Keratinocyte (primary cell): ENCODE measurements around the gene PSME3. TPM values are rescaled to one million over a fixed set of nuclear protein-coding genes. Genes with fewer than 3 reads are reported as not detected.

Experiments used
- DNase-seq: peaks from one replicate; pipeline ENCODE4 v3.0.0-alpha.2; 2011; ENCODE audit warnings: low read depth, missing footprints, low spot score
- FAIRE-seq: peaks from 2 replicates; lab custom pipeline; 2011; peaks lifted over from hg19 to GRCh38; lab: Jason Lieb, UNC
- H2AFZ ChIP-seq: 2 replicates; pipeline ENCODE4 v1.6.0; 2012; ENCODE audit warnings: low read length, control low read depth, inconsistent platforms; ENCODE audit not compliant: control insufficient read depth
- H3K27ac ChIP-seq: 2 replicates; pipeline ENCODE4 v1.5.1; 2011; ENCODE audit warnings: low read length; ENCODE audit not compliant: control insufficient read depth, insufficient read depth
- H3K27me3 ChIP-seq: 3 replicates; pipeline ENCODE4 v1.6.0; 2011; ENCODE audit warnings: low read length; ENCODE audit not compliant: control insufficient read depth, insufficient read depth; ENCODE audit errors: extremely low read depth
- H3K36me3 ChIP-seq, 2 experiments: 2 replicates in 1 of 2; 3 replicates in 1 of 2; pipeline ENCODE4 v1.5.1; 2011; ENCODE audit warnings: low read length in 2 of 2, mild to moderate bottlenecking in 1 of 2; ENCODE audit not compliant: control insufficient read depth in 2 of 2, insufficient read depth in 2 of 2; ENCODE audit errors: extremely low read depth in 1 of 2
- H3K4me1 ChIP-seq: 3 replicates; pipeline ENCODE4 v1.5.1; 2011; ENCODE audit warnings: low read length; ENCODE audit not compliant: control insufficient read depth, insufficient read depth; ENCODE audit errors: extremely low read depth
- H3K4me2 ChIP-seq: 3 replicates; pipeline ENCODE4 v1.6.0; 2011; ENCODE audit warnings: low read depth, low read length; ENCODE audit not compliant: control insufficient read depth, insufficient read depth; ENCODE audit errors: extremely low read depth
- H3K4me3 ChIP-seq, 3 experiments: fragments of 200-600 bp in 1 of 3; sonication (generic) in 1 of 3; 2 replicates in 2 of 3; 3 replicates in 1 of 3; pipeline ENCODE4 v1.5.1; 2011 to 2016; ENCODE audit warnings: low read length in 3 of 3, mild to moderate bottlenecking in 3 of 3, control low read depth in 2 of 3, inconsistent platforms in 1 of 3, low read depth in 1 of 3, mixed read lengths in 1 of 3, mixed run types in 1 of 3, moderate library complexity in 1 of 3; ENCODE audit not compliant: control insufficient read depth in 2 of 3, insufficient read depth in 2 of 3; ENCODE audit errors: extremely low read depth in 1 of 3
- H3K79me2 ChIP-seq: 2 replicates; pipeline ENCODE4 v1.6.0; 2012; ENCODE audit warnings: low read length; ENCODE audit not compliant: control insufficient read depth, insufficient read depth
- H3K9ac ChIP-seq: 3 replicates; pipeline ENCODE4 v1.6.0; 2011; ENCODE audit warnings: low read length; ENCODE audit not compliant: control insufficient read depth, insufficient read depth; ENCODE audit errors: extremely low read depth
- H3K9me1 ChIP-seq: 3 replicates; pipeline ENCODE4 v1.6.0; 2011; ENCODE audit warnings: low read length; ENCODE audit not compliant: control insufficient read depth, insufficient read depth; ENCODE audit errors: extremely low read depth
- H3K9me3 ChIP-seq: 2 replicates; pipeline ENCODE4 v1.5.1; 2012; ENCODE audit warnings: low read depth, low read length; ENCODE audit not compliant: control insufficient read depth
- H4K20me1 ChIP-seq: 3 replicates; pipeline ENCODE4 v1.6.0; 2011; ENCODE audit warnings: low read length; ENCODE audit not compliant: control insufficient read depth, insufficient read depth; ENCODE audit errors: extremely low read depth
- EZH2 ChIP-seq: IDR thresholded peaks from one replicate; pipeline ENCODE4 v1.6.1; 2012; ENCODE audit warnings: inconsistent platforms, mild to moderate bottlenecking, low read length, moderate library complexity
- dilution Hi-C: fragments of 300-500 bp; cut with MboI; formaldehyde crosslinking; loops from one replicate; pipeline ENCODE4 v1.7.0; 2020; ENCODE audit warnings: low sequenced_read_pairs; ENCODE audit not compliant: extremely low pct_ligation_motif_present
- polyA plus RNA-seq, 5 experiments: library from polyadenylated mRNA; depleted of rRNA in 3 of 5; stranded (reverse) in 3 of 5; stranded (forward) in 1 of 5; unstranded in 1 of 5; fragments of >200 nt; gene quantifications; 1 replicate in 1 of 5; 2 replicates in 3 of 5; 3 replicates in 1 of 5; pipeline versions ENCODE4 v1.2.1 to v1.2.3, GENCODE V29; 2011 to 2012; ENCODE audit warnings: missing spikeins in 2 of 5, low read depth in 1 of 5, low replicate concordance in 1 of 5
- TF ChIP-seq, protein P1 (sequence below), 3 experiments: IDR thresholded peaks in 1 of 3; conservative IDR thresholded peaks in 1 of 3; optimal IDR thresholded peaks in 1 of 3; 2 replicates in 2 of 3; 3 replicates in 1 of 3; pipeline versions ENCODE3 to v1.5.1; 2011; ENCODE audit warnings: low read length in 3 of 3, mild to moderate bottlenecking in 3 of 3, moderate library complexity in 2 of 3, control low read depth in 1 of 3, inconsistent platforms in 1 of 3; ENCODE audit not compliant: insufficient read depth in 2 of 3; ENCODE audit errors: extremely low read depth in 1 of 3

The PSME3 gene
- polyA plus RNA-seq, 1 donor (not counting 4 experiments of a cell fraction or from before 2014, with no cell fraction given), result 190 TPM

DNA sequence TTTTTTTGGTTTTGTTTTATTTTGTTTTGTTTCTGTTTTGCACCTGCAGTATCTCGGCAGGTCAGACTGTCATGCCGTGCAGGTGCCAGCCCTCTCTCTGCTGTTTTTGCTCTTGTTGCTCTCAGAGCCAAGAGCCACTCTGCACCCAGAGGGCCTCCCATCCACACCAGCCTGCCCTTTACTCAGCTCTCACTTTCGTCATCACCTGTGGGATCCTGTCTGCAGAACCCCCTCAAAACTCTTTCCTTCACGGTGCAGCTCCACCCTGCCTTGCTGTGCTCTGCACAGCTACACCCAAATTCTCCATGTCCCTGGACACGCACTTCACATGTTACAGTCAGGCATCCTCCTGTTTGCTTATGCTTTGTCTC, 20.4 kb downstream of the PSME3 start:
- Histone ChIP-seq H3K4me2 (no peak overlapping the region), H3K4me1 (no peaks in the 10 kb centered on the region), H3K9ac (no peak overlapping the region), H3K36me3 (no peaks in the 10 kb centered on the region), H3K9me1 (no peaks in the 10 kb centered on the region), H4K20me1 (no peaks in the 10 kb centered on the region), H3K79me2 (no peaks in the 10 kb centered on the region), H3K4me3 (no peak overlapping the region), H3K9me3 (no peaks in the 10 kb centered on the region), H3K27ac (no peak overlapping the region), H3K27me3 (no peaks in the 10 kb centered on the region), H2AFZ (no peak overlapping the region)
- no peak for FAIRE-seq
- dilution Hi-C loops, result no loop called here
- no peak for DNase-seq
- no peak for TF ChIP-seq EZH2
- TF ChIP-seq, protein P1, sequence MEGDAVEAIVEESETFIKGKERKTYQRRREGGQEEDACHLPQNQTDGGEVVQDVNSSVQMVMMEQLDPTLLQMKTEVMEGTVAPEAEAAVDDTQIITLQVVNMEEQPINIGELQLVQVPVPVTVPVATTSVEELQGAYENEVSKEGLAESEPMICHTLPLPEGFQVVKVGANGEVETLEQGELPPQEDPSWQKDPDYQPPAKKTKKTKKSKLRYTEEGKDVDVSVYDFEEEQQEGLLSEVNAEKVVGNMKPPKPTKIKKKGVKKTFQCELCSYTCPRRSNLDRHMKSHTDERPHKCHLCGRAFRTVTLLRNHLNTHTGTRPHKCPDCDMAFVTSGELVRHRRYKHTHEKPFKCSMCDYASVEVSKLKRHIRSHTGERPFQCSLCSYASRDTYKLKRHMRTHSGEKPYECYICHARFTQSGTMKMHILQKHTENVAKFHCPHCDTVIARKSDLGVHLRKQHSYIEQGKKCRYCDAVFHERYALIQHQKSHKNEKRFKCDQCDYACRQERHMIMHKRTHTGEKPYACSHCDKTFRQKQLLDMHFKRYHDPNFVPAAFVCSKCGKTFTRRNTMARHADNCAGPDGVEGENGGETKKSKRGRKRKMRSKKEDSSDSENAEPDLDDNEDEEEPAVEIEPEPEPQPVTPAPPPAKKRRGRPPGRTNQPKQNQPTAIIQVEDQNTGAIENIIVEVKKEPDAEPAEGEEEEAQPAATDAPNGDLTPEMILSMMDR (optimal IDR thresholded peaks at IDR 0.05 in 1 of 3, IDR thresholded peaks at IDR 0.05 in 1 of 3, conservative IDR thresholded peaks at IDR 0.05 in 1 of 3; ENCODE audit: extremely low read depth in 1 of 3, insufficient read depth in 2 of 3, low read length in 3 of 3), result no peak

DNA sequence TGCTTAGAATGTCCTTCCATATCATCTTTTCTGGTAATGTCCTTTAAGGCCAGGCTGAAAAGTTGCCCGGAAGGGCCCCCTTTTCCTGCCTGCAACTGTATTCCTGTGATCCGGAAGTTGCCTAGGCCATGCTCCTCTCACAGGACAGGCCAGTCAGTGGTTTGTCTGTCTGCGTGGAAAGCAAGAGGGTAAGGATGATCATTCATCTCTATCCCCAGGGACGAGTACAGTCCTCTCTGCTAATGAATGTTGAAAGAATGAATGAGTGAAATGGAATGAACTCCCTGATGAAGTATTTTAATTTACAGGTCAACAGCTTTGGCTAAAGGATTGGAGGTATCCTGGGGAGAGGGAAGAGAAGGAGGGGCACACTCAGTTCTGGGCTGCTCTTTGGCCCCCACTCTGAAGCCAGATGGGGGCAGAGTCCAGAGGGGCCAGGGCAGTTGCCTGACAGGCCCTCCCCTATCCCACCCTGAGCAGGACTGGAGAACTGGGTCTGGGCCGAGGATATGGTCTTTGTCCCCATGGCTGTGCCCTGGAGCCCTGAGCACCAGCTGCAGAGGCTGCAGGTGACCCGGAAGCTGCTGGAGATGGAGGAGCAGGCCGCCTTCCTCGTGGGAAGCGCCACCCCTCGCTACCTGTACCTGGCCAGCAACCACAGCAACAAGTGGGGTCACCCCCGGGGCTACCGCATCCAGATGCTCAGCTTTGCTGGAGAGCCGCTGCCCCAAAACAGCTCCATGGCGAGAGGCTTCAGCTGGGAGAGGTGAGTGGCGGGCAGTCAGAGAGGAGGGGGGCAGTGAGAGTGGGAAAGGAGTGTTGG, 21.0 kb downstream of the PSME3 start:
- Histone ChIP-seq H3K9me3 (no peaks in the 10 kb centered on the region), H2AFZ (no peak overlapping the region), H3K27me3 (no peaks in the 10 kb centered on the region), H4K20me1 (no peaks in the 10 kb centered on the region), H3K36me3 (no peaks in the 10 kb centered on the region), H3K9me1 (no peaks in the 10 kb centered on the region), H3K4me3 (no peak overlapping the region), H3K4me2 (no peak overlapping the region), H3K4me1 (no peaks in the 10 kb centered on the region), H3K9ac (no peak overlapping the region), H3K27ac (no peak overlapping the region), H3K79me2 (no peaks in the 10 kb centered on the region)
- no peak for DNase-seq
- TF ChIP-seq, protein P1 (optimal IDR thresholded peaks at IDR 0.05 in 1 of 3, IDR thresholded peaks at IDR 0.05 in 1 of 3, conservative IDR thresholded peaks at IDR 0.05 in 1 of 3; ENCODE audit: extremely low read depth in 1 of 3, insufficient read depth in 2 of 3, low read length in 3 of 3), result no peak
- TF ChIP-seq EZH2, result no peak
- dilution Hi-C loops, result no loop called here
- FAIRE-seq, result no peak
